Ovary (tissue), 9 donors: ENCODE data around the gene SOX10. TPM values are rescaled to one million over a fixed set of nuclear protein-coding genes. Genes with fewer than 3 reads are reported as not detected.

Experiments used
- DNase-seq, 5 donors: peaks; one replicate each; pipeline ENCODE4 v3.0.0-alpha.2; 2019 to 2020
- H3K27ac ChIP-seq, 2 donors: fragments of 200-600 bp; one replicate each; pipeline versions ENCODE4 v1.5.1 to v1.8.0; 2019 to 2022
- H3K27me3 ChIP-seq: fragments of 200-600 bp; one replicate; pipeline ENCODE4 v1.8.0; 2022
- H3K36me3 ChIP-seq: fragments of 200-600 bp; sonication (generic); one replicate; pipeline ENCODE4 v1.5.1; 2019
- H3K4me1 ChIP-seq: one replicate; pipeline ENCODE4 v1.8.1; 2013; ENCODE audit warnings: mild to moderate bottlenecking, moderate library complexity; ENCODE audit not compliant: insufficient read depth
- H3K4me3 ChIP-seq: fragments of 200-600 bp; sonication (generic); one replicate; pipeline ENCODE4 v1.5.1; 2017
- H3K9me3 ChIP-seq, 2 donors: fragments of 200-600 bp in 1 of 2; sonication (generic) in 1 of 2; one replicate each; pipeline versions ENCODE4 v1.5.1 to v1.8.1; 2013 to 2019; ENCODE audit warnings: mild to moderate bottlenecking in 1 of 2, moderate library complexity in 1 of 2
- CTCF ChIP-seq, 3 donors: fragments of 450-650 bp in 2 of 3; fragments of 200-600 bp in 1 of 3; IDR thresholded peaks; one replicate each; pipeline versions ENCODE4 v1.5.1 to v1.8.0; 2016 to 2022; ENCODE audit warnings: antibody characterized with exemption in 3 of 3, mild to moderate bottlenecking in 1 of 3
- EP300 ChIP-seq: sonication (generic); formaldehyde crosslinking; IDR thresholded peaks from one replicate; pipeline ENCODE4 v1.6.1; 2017; ENCODE audit warnings: antibody characterized with exemption
- POLR2A ChIP-seq: fragments of 450-650 bp; IDR thresholded peaks from one replicate; pipeline ENCODE4 v1.6.1; 2017; ENCODE audit warnings: antibody characterized with exemption, mild to moderate bottlenecking, moderate library complexity
- WGBS, 3 donors: extraction: QIAGEN DNeasy Blood & Tissue Kit in 1 of 3; methylation state at CpG; one replicate each; pipeline versions ENCODE4 v1.1.5 to v1.1.7; 2013 to 2017; 5-methylcytosine and 5-hydroxymethylcytosine counted together
- intact Hi-C, 4 donors: fragments of 100-400 bp; cut with DNase I; formaldehyde crosslinking; loops; one replicate each; pipeline versions ENCODE4 v1.11.0 to v1.15.1; 2022 to 2023
- polyA plus RNA-seq, 2 donors: library from polyadenylated mRNA; stranded (reverse); fragments of 200-250 nt in 1 of 2; fragments of 350-450 nt in 1 of 2; fragmentation: Illumina TruSeq in 1 of 2; extraction: RNeasy Lipid Tissue Mini Kit (QIAGEN cat#74804) in 1 of 2; gene quantifications; one replicate each; pipeline ENCODE4 v1.2.3, GENCODE V29; 2013 to 2014
- total RNA-seq, 7 donors: library from RNA; depleted of rRNA in 2 of 7; stranded (reverse); fragments of >200 nt in 2 of 7; fragmentation: NEBNext Ultra II Directional in 3 of 7; extraction: Animal tissue kit (Norgen Biotek cat#: 25700) in 3 of 7; gene quantifications; one replicate each; pipeline versions ENCODE4 v1.1.0 to v1.2.4, GENCODE V29; 2016 to 2023
- donor health status: DM: no; HTN: no; CAD: no; lungs with moderate emphysema.
- donor health status: DM: no; HTN: no; CAD: no.
- donor health status: Bipolar disorder and iron deficiency.
- donor health status: DM: yes; HTN: yes; CAD: no.
- donor health status: DM: no; HTN: no; CAD: no.
- donor health status: DM: yes; HTN: yes; CAD: no.

SOX10 gene
- total and polyA plus RNA-seq, 9 donors, result 0.11 to 3.2 (median 1.3) TPM; not detected in 2

- no peak overlapping the region for H3K4me3 ChIP-seq
- intact Hi-C loops, result loop anchor here in 1 of 4 donors (10.0 kb wide), 1 partner anchor 112 kb away; no protein-coding TSS in a partner anchor
- H3K36me3 ChIP-seq, result no peaks in the 10 kb centered on the region
- no peaks in the 10 kb centered on the region for H3K27me3 ChIP-seq
- no peak for DNase-seq
- no peak for TF ChIP-seq CTCF (IDR thresholded peaks at IDR 0.05)
- H3K4me1 ChIP-seq, result no peaks in the 10 kb centered on the region
- H3K27ac ChIP-seq, result no peak overlapping the region
- no peaks in the 10 kb centered on the region for H3K9me3 ChIP-seq
- WGBS, 3 donors, result 92 to 93% (median 93%) methylated on average over 32 of the region's 32 CpGs
Measured at GRCh38 chr22:37926771-37927636, 57.4 kb downstream of the SOX10 start.

GRCh38 chr22:37926358-37926757 lies 58.0 kb downstream of the SOX10 start:
- no peaks in the 10 kb centered on the region for H3K27me3 ChIP-seq
- intact Hi-C loops, result loop anchor here in 1 of 4 donors (10.0 kb wide), 1 partner anchor 112 kb away; no protein-coding TSS in a partner anchor
- DNase-seq, result no peak
- no peak overlapping the region for H3K27ac ChIP-seq
- no peaks in the 10 kb centered on the region for H3K9me3 ChIP-seq
- no peaks in the 10 kb centered on the region for H3K4me1 ChIP-seq
- no peak overlapping the region for H3K4me3 ChIP-seq
- WGBS, 3 donors, result 82 to 90% (median 85%) methylated on average over 7 of the region's 7 CpGs
- H3K36me3 ChIP-seq, result no peaks in the 10 kb centered on the region
- TF ChIP-seq POLR2A (no peak), CTCF (IDR thresholded peaks at IDR 0.05) (no peak)

- Histone ChIP-seq H3K36me3 (no peaks in the 10 kb centered on the region), H3K4me1 (no peaks in the 10 kb centered on the region), H3K27me3 (no peaks in the 10 kb centered on the region), H3K9me3 (no peaks in the 10 kb centered on the region), H3K27ac (no peak overlapping the region), H3K4me3 (no peak overlapping the region)
- TF ChIP-seq EP300, result no peak
- no peak for TF ChIP-seq CTCF (IDR thresholded peaks at IDR 0.05)
- no peak for TF ChIP-seq POLR2A
- intact Hi-C loops, result loop anchor here in 1 of 4 donors (10.0 kb wide), 1 partner anchor 111 kb away; no protein-coding TSS in a partner anchor
- WGBS, 3 donors, result 85 to 88% (median 85%) methylated on average over 15 of the region's 15 CpGs
- no peak for DNase-seq
Measured at GRCh38 chr22:37925767-37926166, 58.6 kb downstream of the SOX10 start.

- DNase-seq, result no peak
- intact Hi-C loops, result loop anchor here in 1 of 4 donors (10.0 kb wide), 1 partner anchor 111 kb away; no protein-coding TSS in a partner anchor
- Histone ChIP-seq H3K27me3 (no peaks in the 10 kb centered on the region), H3K4me3 (no peak overlapping the region), H3K27ac (no peak overlapping the region), H3K4me1 (no peaks in the 10 kb centered on the region), H3K36me3 (no peaks in the 10 kb centered on the region), H3K9me3 (no peaks in the 10 kb centered on the region)
- 46 to 68% (median 59%) methylated on average over 3 of the region's 3 CpGs for WGBS, 3 donors
- TF ChIP-seq POLR2A (no peak), CTCF (IDR thresholded peaks at IDR 0.05) (no peak), EP300 (no peak)
Measured at GRCh38 chr22:37925330-37925729, 59.0 kb downstream of the SOX10 start.
